ENCODE data around the gene ITGA3.

The ITGA3 gene

GRCh38 chr17:50072925-50073324 is 17.0 kb downstream of the ITGA3 start:
- no peak for DNase-seq

GRCh38 chr17:50074227-50074626 is 18.3 kb downstream of the ITGA3 start:
- DNase-seq, result no peak

GRCh38 chr17:50075446-50076032 is 19.6 kb downstream of the ITGA3 start:
- DNase-seq, result no peak

- DNase-seq, result no peak
These were observed 20.3 kb downstream of the ITGA3 start for GRCh38 chr17:50076221-50076590.

- DNase-seq, result no peak
These were observed 20.8 kb downstream of the ITGA3 start for GRCh38 chr17:50076591-50077235.

GRCh38 chr17:50078430-50078829 is 22.5 kb downstream of the ITGA3 start:
- DNase-seq, result no peak

GRCh38 chr17:50079334-50080095 is 23.6 kb downstream of the ITGA3 start:
- no peak for DNase-seq

GRCh38 chr17:50080096-50080480 is 24.2 kb downstream of the ITGA3 start:
- DNase-seq, result no peak

- DNase-seq, result no peak
These were observed 24.9 kb downstream of the ITGA3 start for GRCh38 chr17:50080827-50081226.

- no peak for DNase-seq
These were observed 25.8 kb downstream of the ITGA3 start for GRCh38 chr17:50081757-50082156.

GRCh38 chr17:50087246-50087911 is 31.5 kb downstream of the ITGA3 start:
- no peak for DNase-seq

GRCh38 chr17:50087912-50088405 is 32.0 kb downstream of the ITGA3 start:
- no peak for DNase-seq

GRCh38 chr17:50088952-50089825 is 33.3 kb downstream of the ITGA3 start:
- DNase-seq, result no peak

- DNase-seq, result no peak
These were observed 34.2 kb downstream of the ITGA3 start for GRCh38 chr17:50090071-50090470.

- DNase-seq, result no peak
These were observed 35.3 kb downstream of the ITGA3 start for GRCh38 chr17:50090971-50091917.

- no peak for DNase-seq
These were observed 36.0 kb downstream of the ITGA3 start for GRCh38 chr17:50091918-50092285.

GRCh38 chr17:50093246-50093645 is 37.3 kb downstream of the ITGA3 start:
- DNase-seq, result no peak

- DNase-seq, result no peak
These were observed 37.9 kb downstream of the ITGA3 start for GRCh38 chr17:50093807-50094206.

- peak; percentile 74 for DNase-seq
These were observed 38.4 kb downstream of the ITGA3 start for GRCh38 chr17:50094243-50094752.

GRCh38 chr17:50094753-50095619 is 39.1 kb downstream of the ITGA3 start, which contains the start of gene PDK2:
PDK2 (plus strand) TSS chr17:50095351; CDS start chr17:50095436, 85 bp downstream.
- peak; percentile 89 for DNase-seq
